Smooth muscle cell (in vitro differentiated cells): ENCODE results near the gene OARD1. TPM values are rescaled to one million over a fixed set of nuclear protein-coding genes. Genes with fewer than 3 reads are reported as not detected.
A peak's percentile ranks its signal among the peaks of the same experiment; 100 is the strongest.
"Not testable (repeated sequence)": the region's sequence is repeated elsewhere in the genome, so short reads cannot be mapped to it uniquely, and the experiment has no call there.

ENCODE experiments used
- DNase-seq: peaks from one replicate; lab custom pipeline; 2025; ENCODE audit not compliant: unreplicated experiment; lab: John Stamatoyannopoulos, UW
- H2AFZ ChIP-seq: fragments of 200-600 bp; sonication (generic); 2 replicates; pipeline ENCODE4 v1.6.0; 2016; ENCODE audit warnings: antibody characterized with exemption, low read depth, mild to moderate bottlenecking
- H3F3A ChIP-seq: fragments of 200-600 bp; sonication (generic); 2 replicates; pipeline ENCODE4 v1.6.0; 2017; ENCODE audit warnings: antibody characterized with exemption, low read depth
- H3K27ac ChIP-seq: fragments of 200-600 bp; sonication (generic); 2 replicates; pipeline ENCODE4 v1.5.1; 2016; ENCODE audit warnings: low read depth, mild to moderate bottlenecking
- H3K27me3 ChIP-seq: fragments of 200-600 bp; sonication (generic); 2 replicates; pipeline ENCODE4 v1.6.1; 2016; ENCODE audit warnings: low read depth, mild to moderate bottlenecking
- H3K36me3 ChIP-seq: fragments of 200-600 bp; sonication (generic); 2 replicates; pipeline ENCODE4 v1.5.1; 2016; ENCODE audit warnings: low read depth
- H3K4me1 ChIP-seq: fragments of 200-600 bp; sonication (generic); 2 replicates; pipeline ENCODE4 v1.5.1; 2016; ENCODE audit warnings: low read depth
- H3K4me2 ChIP-seq: fragments of 200-600 bp; sonication (generic); 2 replicates; pipeline ENCODE4 v1.6.0; 2016; ENCODE audit warnings: mild to moderate bottlenecking
- H3K4me3 ChIP-seq: fragments of 200-600 bp; sonication (generic); 2 replicates; pipeline ENCODE4 v1.5.1; 2016; ENCODE audit warnings: mild to moderate bottlenecking
- H3K79me2 ChIP-seq: fragments of 200-600 bp; sonication (generic); 2 replicates; pipeline ENCODE4 v1.6.0; 2016; ENCODE audit warnings: low read depth, mild to moderate bottlenecking
- H3K9ac ChIP-seq: fragments of 200-600 bp; sonication (generic); 2 replicates; pipeline ENCODE4 v1.6.0; 2016; ENCODE audit warnings: low read depth
- H3K9me3 ChIP-seq: fragments of 200-600 bp; sonication (generic); replicated peaks from 2 replicates; pipeline ENCODE4 v1.5.1; 2016; ENCODE audit warnings: low read depth
- H4K20me1 ChIP-seq: fragments of 200-600 bp; sonication (generic); 2 replicates; pipeline ENCODE4 v1.6.0; 2016; ENCODE audit warnings: low read depth
- WGBS: methylation state at CpG from one replicate; pipeline ENCODE4 v1.1.7; 2016; ENCODE audit warnings: low lambda C conversion rate; 5-methylcytosine and 5-hydroxymethylcytosine counted together
- polyA plus RNA-seq: library from polyadenylated mRNA; unstranded; fragments of >200 nt; fragmentation: Nextera tagmentation; extraction: Ambion mirVana; gene quantifications from 2 replicates; pipeline ENCODE4 v1.2.1, GENCODE V29; 2016
- total RNA-seq: library from RNA; depleted of rRNA; stranded (reverse); fragments of >200 nt; gene quantifications from 2 replicates; pipeline ENCODE4 v1.2.3, GENCODE V29; 2014
- TF ChIP-seq, protein P1 (sequence below): fragments of 200-600 bp; sonication (generic); IDR thresholded peaks from 2 replicates; pipeline ENCODE4 v1.5.1; 2017; ENCODE audit warnings: borderline replicate concordance, mild to moderate bottlenecking, antibody characterized with exemption; ENCODE audit not compliant: insufficient read depth, poor library complexity, severe bottlenecking

Gene OARD1
- total and polyA plus RNA-seq, 2 experiments from 2014 or later: 15.0 to 21.2 TPM

DNA sequence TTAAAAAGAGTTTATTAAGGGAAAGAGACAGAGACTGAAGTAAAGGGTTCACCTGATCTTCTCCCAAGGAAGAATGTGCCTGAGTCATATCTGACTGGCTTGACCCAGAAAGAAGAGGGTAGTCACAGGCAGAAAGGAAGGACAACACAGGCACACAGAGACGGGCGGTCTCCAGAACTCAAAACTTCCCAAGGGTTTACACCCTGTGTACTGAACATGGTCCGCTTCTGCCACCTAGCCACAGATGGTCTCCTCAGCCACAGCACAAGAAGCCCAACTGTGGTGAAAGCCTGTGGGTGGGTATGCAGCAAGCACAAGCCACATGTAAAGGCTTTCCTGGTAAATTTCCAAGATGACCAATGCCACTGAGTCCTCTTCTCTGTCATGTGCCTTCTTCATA, 50.3 kb downstream of the OARD1 start:
- no peaks in the 10 kb centered on the region for H4K20me1 ChIP-seq
- peaks cover 5% of the 10 kb centered on the region for H3F3A ChIP-seq
- 57% methylated on average over 3 of the region's 3 CpGs for WGBS
- H3K4me3 ChIP-seq: no peak overlapping the region
- DNase-seq: no peak
- H3K27me3 ChIP-seq: no peaks in the 10 kb centered on the region
- no peak overlapping the region for H2AFZ ChIP-seq
- peak overlapping the region; percentile 14 for H3K4me2 ChIP-seq
- peaks cover 4% of the 10 kb centered on the region for H3K4me1 ChIP-seq
- TF ChIP-seq, protein P1, sequence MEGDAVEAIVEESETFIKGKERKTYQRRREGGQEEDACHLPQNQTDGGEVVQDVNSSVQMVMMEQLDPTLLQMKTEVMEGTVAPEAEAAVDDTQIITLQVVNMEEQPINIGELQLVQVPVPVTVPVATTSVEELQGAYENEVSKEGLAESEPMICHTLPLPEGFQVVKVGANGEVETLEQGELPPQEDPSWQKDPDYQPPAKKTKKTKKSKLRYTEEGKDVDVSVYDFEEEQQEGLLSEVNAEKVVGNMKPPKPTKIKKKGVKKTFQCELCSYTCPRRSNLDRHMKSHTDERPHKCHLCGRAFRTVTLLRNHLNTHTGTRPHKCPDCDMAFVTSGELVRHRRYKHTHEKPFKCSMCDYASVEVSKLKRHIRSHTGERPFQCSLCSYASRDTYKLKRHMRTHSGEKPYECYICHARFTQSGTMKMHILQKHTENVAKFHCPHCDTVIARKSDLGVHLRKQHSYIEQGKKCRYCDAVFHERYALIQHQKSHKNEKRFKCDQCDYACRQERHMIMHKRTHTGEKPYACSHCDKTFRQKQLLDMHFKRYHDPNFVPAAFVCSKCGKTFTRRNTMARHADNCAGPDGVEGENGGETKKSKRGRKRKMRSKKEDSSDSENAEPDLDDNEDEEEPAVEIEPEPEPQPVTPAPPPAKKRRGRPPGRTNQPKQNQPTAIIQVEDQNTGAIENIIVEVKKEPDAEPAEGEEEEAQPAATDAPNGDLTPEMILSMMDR: peak; percentile 24
- H3K79me2 ChIP-seq: no peaks in the 10 kb centered on the region
- H3K9me3 ChIP-seq: no peaks in the 10 kb centered on the region
- H3K27ac ChIP-seq: peak overlapping the region; percentile 42
- no peak overlapping the region for H3K9ac ChIP-seq
- no peaks in the 10 kb centered on the region for H3K36me3 ChIP-seq

DNA sequence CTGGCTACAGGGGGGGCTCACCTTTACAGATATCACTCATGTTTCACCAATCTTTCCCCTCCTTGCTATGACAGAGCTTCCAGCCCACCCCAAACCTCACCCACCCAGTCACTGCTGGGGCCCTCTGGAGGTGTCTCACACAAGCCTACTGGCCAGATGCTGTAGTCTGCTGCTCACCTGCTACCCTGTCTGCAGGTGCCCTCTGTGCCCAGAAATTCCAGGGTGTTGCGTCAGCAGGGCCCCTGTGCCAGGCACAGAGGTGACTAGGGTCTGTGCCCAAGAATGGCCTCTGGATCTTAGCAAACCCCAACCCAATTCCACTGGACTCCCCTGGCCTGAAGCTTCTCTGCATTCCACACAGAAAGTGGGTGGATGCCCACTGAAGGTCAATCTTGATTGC, 54.5 kb downstream of the OARD1 start:
- TF ChIP-seq, protein P1: no peak
- Histone ChIP-seq H3K4me1 (no peaks in the 10 kb centered on the region), H3K4me2 (no peak overlapping the region), H3K79me2 (no peaks in the 10 kb centered on the region), H3K9ac (no peak overlapping the region), H3K27ac (no peak overlapping the region), H3K36me3 (no peaks in the 10 kb centered on the region), H2AFZ (no peak overlapping the region), H3K4me3 (no peak overlapping the region), H3K27me3 (no peaks in the 10 kb centered on the region), H3F3A (peaks cover 5% of the 10 kb centered on the region), H3K9me3 (no peaks in the 10 kb centered on the region), H4K20me1 (no peaks in the 10 kb centered on the region)
- DNase-seq: no peak
- WGBS: 100% methylated on average over 1 of the region's 1 CpG

DNA sequence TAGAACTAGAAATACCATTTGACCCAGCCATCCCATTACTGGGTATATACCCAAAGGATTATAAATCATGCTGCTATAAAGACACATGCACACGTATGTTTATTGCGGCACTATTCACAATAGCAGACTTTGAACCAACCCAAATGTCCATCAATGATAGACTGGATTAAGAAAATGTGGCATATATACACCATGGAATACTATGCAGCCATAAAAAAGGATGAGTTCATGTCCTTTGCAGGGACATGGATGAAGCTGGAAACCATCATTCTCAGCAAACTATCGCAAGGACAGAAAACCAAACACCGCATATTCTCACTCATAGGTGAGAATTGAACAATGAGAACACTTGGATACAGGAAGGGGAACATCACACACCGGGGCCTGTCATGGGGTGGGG, 56.3 kb downstream of the OARD1 start:
- not testable (repeated sequence) for H4K20me1 ChIP-seq, H3K4me2 ChIP-seq, H3K4me3 ChIP-seq, H3K9ac ChIP-seq, H3K79me2 ChIP-seq, H3K9me3 ChIP-seq, H3K27me3 ChIP-seq, H3K36me3 ChIP-seq, H3K27ac ChIP-seq, H3F3A ChIP-seq, H2AFZ ChIP-seq, H3K4me1 ChIP-seq, DNase-seq
- 98% methylated on average over 5 of the region's 5 CpGs for WGBS

DNA sequence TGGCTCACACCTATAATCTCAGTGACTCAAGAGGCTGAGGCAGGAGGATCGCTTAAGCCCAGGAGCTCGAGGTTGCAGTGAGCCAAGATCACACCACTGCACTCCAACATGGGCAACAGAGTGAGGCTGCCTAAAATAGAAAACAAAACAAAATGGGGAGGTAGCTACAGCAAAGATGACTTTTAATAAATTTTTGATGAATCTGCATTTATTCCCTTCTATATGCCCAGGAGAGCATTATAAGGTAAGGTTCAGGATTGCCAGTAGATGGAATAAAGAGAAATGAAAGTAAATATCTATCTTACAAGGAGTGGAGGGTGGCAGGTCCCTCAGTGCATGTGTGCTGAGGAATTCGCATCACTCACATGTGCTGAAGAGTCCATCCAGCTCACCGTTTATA, 57.4 kb downstream of the OARD1 start:
- H3K9me3 ChIP-seq: no peaks in the 10 kb centered on the region
- 91% methylated on average over 4 of the region's 4 CpGs for WGBS
- TF ChIP-seq, protein P1: no peak
- no peaks in the 10 kb centered on the region for H3K4me1 ChIP-seq
- H2AFZ ChIP-seq: no peak overlapping the region
- no peaks in the 10 kb centered on the region for H3K79me2 ChIP-seq
- no peaks in the 10 kb centered on the region for H3K27me3 ChIP-seq
- no peak overlapping the region for H3K4me2 ChIP-seq
- no peaks in the 10 kb centered on the region for H4K20me1 ChIP-seq
- H3F3A ChIP-seq: no peaks in the 10 kb centered on the region
- no peak overlapping the region for H3K27ac ChIP-seq
- no peak overlapping the region for H3K9ac ChIP-seq
- no peak for DNase-seq
- H3K36me3 ChIP-seq: no peaks in the 10 kb centered on the region
- no peak overlapping the region for H3K4me3 ChIP-seq

Other genes starting within 250 kb of the OARD1 start
- gene UNC5CL, start 33.1 kb downstream of the OARD1 start, total RNA-seq: 0.63 and 3.4 TPM in 2 replicates
- gene UNC5CL, start 33.1 kb downstream of the OARD1 start, polyA plus RNA-seq: 1.1 and 1.3 TPM in 2 replicates
- gene TSPO2, start 29.9 kb downstream of the OARD1 start, total RNA-seq: not detected in 2 replicates
- gene TSPO2, start 29.9 kb downstream of the OARD1 start, polyA plus RNA-seq: not detected in 2 replicates
- 1.0 TPM in 1 of 2 replicates, not detected in the other for gene APOBEC2, start 19.2 kb downstream of the OARD1 start, total RNA-seq
- 1.2 and 1.6 TPM in 2 replicates for gene APOBEC2, start 19.2 kb downstream of the OARD1 start, polyA plus RNA-seq
- gene NFYA, start 618 bp upstream of the OARD1 start, total RNA-seq: 40.2 and 43.5 TPM in 2 replicates
- gene NFYA, start 618 bp upstream of the OARD1 start, polyA plus RNA-seq: 20.6 and 22.4 TPM in 2 replicates
- gene TREML1, start 82.0 kb upstream of the OARD1 start, total RNA-seq: not detected in 2 replicates
- not detected in 2 replicates for gene TREML1, start 82.0 kb upstream of the OARD1 start, polyA plus RNA-seq
- gene TREM2, start 90.8 kb upstream of the OARD1 start, total RNA-seq: not detected in 2 replicates
- gene TREM2, start 90.8 kb upstream of the OARD1 start, polyA plus RNA-seq: 0.24 TPM in 1 of 2 replicates, not detected in the other
- gene TREML2, start 128.8 kb upstream of the OARD1 start, total RNA-seq: not detected in 2 replicates
- gene TREML2, start 128.8 kb upstream of the OARD1 start, polyA plus RNA-seq: not detected in 2 replicates
- gene TREML4, start 156.0 kb upstream of the OARD1 start, total RNA-seq: not detected in 2 replicates
- gene TREML4, start 156.0 kb upstream of the OARD1 start, polyA plus RNA-seq: not detected in 2 replicates
- gene TREM1, start 214.3 kb upstream of the OARD1 start, total RNA-seq: 3.2 and 14.1 TPM in 2 replicates
- 6.9 and 10.0 TPM in 2 replicates for gene TREM1, start 214.3 kb upstream of the OARD1 start, polyA plus RNA-seq